T1000 (cell line): ENCODE data around the gene PRKACG.
"Not testable (repeated sequence)": the region's sequence is repeated elsewhere in the genome, so short reads cannot be mapped to it uniquely, and the experiment has no call there.

Experiments used
- DNase-seq: peaks from one replicate; lab custom pipeline; 2025; ENCODE audit warnings: mixed read lengths; lab: John Stamatoyannopoulos, UW

Gene PRKACG

DNA sequence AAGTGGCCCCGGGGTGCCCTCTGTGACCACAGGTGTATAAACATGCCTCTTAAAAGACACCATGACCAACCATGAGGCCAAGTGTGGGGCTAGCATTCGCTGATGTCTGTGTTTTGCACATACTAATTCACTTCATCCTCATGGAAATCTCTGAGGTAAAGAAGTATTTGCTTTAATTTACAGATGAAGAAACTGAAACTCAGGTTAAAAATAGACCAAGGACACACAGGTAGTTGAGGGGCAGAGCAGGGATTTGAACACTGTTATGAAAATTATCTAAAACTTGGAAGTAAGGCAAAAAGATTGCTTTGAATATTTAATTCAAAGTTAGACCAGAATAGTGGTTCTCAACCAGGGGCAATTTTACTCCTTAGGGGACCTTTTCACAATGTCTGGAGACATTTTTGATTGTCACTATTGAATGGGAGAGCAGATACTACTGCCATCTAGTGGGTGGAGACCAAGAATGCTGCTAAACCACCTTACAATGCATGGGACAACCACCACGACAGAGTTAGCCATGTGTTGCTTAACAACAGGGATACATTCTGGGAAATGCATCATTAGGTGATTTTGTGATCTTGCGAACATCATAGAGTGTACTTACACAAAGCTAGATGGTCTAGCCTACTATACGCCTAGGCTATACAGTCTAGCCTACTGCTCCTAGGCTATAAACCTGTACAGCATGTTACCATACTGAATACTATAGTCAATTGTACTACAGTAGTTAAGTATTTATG, 13.6 kb upstream of the PRKACG start:
- peak; percentile 9 for DNase-seq

DNA sequence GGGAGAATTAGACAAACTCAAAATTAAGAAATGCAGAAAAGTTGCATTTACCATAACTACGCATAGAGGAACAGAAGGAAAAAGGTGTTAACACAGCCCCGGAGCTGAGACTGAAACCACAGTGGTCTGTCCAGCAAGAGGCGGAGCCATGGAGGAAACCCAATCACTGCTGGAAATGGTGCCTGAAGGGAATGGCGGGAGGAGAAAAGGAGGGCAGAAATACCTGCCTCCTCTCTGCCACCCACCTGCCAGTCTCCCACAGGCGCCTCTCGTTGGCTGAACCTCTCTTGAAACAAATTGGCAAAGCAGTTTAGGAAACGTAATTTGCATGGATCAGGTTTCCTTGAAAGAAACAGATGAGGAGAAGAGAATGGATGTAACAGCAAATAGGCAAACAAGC, 9.7 kb upstream of the PRKACG start:
- no peak for DNase-seq

DNA sequence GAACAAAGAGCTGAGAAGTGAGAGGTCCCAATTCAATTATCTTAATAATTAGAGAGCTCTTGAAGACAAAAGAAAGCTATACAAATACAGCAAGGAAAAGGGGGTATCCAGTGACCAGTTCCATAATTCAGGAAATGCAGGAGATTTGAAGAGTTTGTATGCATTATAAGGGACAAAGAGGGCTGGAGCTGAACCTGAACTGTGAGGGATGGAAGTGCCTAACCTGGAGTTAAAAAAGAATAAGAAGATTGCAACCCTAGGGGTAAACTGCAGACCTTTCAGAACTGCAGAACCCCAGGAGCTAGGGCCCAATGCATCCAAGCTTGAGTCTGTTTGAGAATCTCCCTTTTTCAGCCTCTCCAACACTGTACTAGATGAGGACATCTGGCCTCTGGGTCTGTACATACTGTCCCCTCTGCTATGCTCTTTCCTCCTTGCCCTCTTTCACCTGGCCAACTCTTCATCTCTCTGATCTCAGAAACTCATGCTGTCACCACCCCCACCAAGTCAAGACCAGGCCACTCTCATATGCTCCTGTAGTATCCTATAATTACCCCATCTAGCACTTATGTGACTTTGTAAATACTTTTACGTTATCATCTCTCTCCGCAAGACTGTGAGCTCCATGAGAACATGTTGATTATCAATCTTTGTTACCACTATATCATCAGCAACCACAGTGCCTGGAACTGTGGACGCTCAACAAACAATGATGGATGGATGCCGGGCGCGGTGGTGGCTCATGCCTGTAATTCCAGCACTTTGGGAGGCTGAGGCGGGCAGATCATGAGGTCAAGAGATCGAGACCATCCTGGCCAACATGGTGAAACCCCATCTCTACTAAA, 6.6 kb upstream of the PRKACG start:
- DNase-seq, result no peak

DNA sequence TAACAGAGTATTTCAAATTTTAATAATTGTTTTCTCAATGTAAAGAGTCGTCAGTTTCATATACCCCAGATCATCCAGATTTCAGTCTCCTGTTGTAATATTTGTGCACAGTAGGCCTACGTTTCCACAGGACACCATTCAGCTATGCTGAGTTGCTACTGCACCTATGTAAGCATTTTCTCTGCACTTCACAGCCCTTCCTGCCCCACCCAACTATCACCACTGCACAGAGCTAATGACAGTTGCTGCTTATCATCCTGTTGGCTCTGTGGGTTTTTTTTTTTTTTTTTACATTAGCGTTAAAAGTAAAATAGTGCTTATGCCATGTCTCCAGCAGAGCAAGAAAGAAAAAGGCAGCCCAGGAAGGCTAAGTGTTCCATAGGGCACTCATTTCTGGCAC, 5.9 kb upstream of the PRKACG start:
- no peak for DNase-seq

DNA sequence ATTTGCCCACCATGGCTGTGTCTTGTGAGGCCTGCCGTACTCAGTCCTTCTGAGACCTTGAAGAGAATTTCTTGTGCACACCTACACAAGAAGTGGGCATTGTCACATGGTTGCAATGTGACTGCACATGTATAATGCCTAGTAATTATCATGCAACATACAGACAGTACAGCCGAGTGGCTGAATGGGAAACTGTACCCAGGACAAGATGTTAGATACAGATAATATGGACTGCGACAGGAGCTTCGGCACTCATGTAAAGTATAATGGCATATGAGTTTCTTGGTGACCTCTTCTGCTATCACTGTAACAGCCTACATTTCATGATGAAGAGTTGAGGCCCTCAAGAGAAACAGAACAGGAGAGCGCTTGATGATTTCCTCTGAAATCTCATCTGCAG, 4.8 kb upstream of the PRKACG start:
- DNase-seq, result no peak

DNA sequence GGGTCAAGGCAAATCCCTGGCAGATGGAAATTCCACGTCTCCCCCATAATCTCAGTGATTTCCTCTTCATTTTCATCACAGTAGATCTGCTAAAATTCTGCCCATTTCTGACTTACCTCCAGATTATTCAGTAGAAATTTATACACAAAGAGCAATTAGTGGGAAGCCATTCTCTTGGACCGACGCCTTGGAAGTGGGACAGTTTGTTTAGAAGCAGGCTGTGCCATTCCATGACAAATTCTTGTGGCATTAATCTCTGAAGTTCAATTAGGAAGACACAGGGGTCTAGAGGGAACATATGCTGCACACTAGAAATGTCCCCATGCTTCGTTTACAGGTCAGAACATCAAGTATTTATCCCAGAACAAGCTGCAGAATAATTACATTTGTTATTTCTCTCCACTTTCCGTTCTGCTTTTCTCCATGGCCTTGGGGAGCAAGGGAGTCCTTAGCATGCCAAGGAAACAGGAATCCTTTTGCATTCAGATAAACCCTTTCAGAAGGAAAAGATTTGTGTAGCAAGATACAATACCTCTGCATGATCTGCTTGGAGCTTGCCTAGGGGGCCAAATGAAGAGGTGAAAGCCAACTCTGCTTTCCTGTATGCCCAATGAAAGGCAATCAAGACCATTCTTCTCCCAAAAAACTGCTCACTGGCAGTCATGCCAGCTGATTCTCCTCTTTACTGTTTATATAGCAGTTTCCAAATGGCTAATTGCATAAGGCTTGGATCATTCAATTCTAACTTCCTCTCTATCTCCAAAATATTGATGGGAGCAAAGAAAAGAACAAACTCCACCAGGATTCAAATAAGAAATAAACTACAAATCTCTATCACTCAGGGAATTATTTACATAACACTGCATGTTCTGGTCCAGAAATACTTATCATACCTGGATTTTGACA, 2.5 kb upstream of the PRKACG start:
- no peak for DNase-seq

DNA sequence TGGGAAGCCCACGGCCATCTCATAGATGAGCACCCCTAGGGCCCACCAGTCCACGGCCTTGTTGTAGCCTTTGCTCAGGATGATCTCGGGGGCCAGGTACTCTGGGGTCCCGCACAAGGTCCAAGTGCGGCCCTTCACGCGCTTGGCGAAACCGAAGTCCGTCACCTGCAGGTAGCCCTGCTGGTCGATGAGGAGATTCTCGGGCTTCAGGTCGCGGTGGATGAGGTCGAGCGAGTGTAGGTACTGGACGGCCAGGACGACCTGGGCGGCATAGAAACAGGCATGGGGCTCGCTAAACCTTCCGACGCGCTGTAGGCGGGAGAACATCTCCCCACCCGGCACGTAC, 558 bp downstream of the PRKACG start:
- no peak for DNase-seq

DNA sequence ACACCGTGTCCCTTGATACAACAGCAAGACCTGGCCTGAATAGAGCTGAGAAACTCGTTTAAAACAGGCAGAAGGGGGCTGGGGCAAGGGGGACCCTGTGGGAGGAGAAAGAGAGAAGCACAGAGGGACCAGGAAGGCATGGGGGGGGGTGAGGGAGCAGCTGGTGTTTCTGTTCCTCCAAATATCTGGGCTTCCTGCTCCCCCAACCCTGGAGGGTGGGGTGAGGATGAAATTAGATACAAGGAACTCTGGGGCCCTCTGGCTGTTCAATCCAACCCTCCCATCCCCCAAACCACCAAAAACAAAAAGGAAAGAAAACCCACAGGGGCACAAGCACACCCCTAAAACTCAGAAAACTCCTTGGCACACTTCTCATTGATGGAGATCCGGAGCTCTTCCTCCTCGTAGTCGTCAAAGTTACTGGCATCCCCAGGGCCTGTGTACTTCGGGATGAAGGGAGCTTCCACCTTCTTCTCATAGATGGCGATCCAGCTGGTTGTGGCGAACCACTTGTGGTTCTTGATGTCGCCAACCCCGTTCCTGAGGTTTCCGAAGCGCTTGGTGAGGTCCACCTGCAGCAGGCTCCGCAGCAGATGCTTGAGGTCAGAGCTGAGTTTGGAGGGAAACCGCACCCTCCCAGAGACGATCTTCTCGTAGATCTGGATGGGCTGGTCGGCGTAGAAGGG, 1.1 kb downstream of the PRKACG start:
- DNase-seq, result no peak

DNA sequence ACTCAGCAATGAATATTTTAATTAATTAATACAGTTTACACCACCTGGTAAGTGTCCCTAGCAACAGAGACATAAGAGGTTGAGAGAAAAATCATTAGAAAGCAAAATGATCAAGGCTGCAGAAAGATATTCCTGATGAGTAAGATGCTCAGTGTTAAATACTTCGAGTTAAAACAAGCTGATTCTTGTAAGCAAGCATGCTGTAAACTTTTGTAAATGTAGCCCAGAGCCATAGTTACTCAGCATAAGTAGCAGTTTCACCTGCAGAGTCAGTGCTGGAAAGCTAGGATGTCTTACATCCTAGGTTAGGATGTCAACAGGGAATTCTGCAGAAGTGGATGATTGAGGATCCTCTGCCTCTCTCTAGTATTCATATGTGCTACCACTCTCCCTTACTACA, 4.2 kb downstream of the PRKACG start:
- no peak for DNase-seq

DNA sequence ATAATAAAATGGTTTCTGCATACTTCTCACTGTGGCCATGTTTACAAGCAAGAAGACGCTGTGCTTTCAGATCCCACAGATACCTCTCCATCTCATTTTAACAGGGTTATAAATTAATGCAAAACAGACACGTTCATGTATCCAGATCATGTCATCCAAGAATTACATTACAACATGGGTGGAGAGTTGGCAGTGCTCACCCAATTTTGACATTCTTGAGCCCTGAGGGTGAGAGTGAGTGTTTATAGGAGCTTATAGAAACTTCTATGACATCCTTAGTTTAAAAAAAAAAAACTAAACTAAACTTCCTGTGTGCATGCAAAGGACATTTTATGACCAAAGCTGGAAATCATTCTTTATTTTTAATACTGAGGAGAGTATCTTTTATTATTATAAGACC, 9.1 kb downstream of the PRKACG start:
- no peak for DNase-seq

DNA sequence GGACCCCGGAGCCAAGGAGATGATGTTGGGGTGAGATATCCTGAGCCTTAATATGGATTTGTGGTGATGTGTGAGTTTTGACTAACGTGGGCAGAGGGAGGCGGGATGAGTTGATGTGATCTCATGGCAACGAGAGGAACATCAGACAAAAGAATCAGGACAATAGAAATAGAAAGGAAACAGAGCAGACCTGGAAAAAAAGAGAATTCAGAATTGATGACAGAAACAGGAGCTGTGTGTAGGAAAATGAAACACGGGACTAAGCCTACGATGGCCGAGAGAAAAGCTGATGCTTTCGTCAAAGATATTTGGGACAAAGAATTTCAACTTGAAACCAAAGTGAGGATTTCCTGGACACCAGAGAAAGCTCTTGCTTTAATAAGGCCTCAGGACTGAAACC, 10.9 kb downstream of the PRKACG start:
- DNase-seq, result no peak

DNA sequence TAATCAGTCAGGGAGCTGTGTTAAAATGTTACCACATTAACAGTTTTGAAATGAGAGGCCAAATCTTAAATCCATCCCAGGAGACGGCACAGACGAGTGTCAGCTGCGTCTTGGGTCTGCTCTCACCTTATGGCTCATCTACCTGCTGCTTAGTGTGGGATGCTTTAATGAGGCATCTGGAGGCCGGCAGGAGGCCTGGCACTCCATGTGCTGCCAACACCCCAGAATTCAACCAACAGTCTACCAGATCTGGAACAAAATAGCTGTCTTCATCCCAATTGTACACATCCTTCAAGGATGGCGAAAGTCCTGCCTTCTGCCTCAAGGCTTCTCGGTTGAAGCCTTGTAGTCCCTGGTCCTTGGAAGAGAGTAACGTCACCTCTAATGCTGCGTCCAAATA, 12.0 kb downstream of the PRKACG start:
- no peak for DNase-seq

DNA sequence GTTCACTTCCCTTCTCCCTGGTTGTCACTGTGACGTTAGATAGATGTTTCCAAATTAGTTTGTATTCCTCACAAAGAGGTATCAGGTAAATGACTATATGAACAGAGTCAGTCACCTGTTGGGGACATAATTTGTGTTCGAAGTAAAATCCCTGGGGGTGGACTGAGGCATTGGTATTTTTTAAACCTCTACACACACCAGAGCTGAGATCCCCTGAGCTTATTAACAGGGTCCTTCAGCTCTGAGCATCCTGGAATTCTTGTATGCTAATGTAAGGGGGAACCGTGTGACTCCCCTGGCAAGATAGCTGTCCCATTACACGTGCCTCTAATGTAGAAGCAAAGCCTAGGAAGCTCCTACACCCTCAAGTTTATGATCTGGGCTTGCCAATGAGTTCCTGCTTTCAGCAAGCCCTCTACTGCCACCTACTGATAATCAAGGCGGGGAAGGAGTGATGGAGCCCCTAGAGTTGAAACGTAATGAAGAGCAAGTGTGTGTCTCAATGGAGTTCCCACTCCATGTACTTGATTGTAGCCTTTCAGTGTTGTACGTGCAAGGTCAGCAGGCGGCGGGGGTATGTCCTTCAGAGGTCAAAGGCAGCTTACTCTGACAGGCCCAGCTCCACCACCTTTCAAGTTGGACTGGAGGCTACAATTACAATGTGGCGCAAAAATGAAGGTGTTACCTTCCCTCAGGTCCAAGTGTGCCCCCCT, 14.4 kb downstream of the PRKACG start:
- DNase-seq, result no peak

DNA sequence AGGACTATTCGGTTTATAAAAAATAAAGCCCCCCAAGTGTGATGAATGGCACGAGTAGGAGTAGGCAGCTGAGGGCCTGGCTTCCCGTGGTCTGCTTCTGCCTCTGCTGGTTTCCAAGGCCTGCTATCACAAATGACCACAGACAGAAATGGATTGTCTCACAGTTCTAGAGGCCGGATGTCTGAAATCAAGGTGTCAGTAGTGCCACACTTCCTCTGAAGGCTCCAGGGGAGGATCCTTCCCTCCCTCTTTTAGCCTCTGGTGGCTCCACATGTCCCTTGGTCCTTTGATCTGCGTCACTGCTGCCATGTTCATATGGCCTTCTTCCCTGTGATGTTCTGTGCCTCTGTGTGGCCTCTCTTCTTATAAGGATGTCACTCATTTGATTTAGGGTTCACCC, 15.1 kb downstream of the PRKACG start:
- DNase-seq, result no peak

DNA sequence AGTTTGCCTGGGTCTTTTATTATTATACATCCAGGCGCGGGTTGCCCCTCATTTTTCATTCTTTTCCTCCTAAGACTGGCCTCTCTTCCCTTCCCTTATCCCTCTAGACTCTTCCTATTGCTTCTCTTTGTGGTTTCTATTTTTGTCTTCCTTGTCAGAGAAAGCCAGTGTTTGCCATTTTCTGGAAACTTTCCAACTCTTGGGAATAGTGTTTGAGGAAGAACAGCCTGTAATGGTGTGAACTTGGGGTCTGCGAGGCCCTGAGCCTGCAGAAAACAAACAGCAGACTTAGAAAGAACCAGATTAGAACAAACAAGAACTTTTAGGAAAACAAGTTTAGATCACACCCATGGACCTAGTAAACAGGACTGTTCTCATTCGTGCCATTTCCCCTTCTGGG, 15.5 kb downstream of the PRKACG start:
- no peak for DNase-seq

DNA sequence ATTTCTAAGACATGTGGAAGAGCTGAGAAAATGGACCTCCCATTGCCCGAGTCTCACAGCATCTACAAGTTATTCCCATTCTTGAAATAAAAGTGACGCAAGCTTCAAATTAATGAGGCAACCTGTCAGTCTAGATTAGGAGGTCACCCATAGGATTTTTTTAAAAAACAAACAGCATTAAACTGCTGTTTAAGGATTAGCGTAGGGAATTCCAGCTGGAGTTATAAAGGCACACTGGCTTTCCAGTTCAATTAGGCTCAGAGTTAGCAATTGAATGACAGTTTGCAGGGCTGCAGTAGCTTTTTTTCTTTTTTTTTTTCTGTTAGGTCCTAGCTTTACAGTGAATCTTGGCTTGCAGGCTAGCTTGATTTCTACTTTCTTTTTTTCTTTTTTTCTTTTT, 16.2 kb downstream of the PRKACG start:
- no peak for DNase-seq

DNA sequence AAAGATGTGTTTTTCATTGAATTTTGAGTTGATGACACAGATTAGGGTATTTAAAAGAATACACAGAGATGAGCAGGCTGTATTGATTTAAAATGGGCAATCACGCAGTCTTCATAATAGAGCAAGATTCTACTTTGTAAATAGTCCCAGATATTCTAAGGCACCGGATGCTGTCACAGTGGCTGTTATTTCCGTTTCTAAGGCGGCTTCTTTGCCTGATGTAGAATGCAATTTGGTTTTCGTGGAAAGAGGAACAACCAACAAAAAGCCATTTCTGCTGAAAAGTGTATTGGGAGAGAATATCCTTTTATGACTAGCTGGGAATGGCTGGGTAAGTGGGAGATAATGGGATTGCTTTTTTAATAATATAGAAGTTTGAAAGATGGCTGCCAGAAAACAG, 17.5 kb downstream of the PRKACG start:
- DNase-seq, result no peak

DNA sequence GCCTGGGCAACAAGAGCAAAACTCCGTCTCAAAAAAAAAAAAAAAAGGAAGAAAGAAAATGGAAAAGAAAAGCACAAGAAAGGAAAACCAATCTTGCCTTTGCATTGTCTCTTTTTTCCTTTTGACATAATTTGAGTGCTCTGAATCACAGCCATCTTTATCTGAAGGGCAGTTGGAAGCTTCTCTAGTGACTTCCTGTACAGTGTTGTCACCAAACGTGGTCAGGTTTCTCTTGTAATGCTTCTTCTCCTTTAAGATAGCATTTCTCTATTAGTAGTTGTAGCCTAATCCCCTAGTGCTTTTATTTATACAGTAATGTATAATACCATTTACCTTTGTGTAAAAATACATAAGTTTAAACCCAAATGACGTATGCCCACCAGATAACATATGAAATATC, 18.1 kb downstream of the PRKACG start:
- no peak for DNase-seq

DNA sequence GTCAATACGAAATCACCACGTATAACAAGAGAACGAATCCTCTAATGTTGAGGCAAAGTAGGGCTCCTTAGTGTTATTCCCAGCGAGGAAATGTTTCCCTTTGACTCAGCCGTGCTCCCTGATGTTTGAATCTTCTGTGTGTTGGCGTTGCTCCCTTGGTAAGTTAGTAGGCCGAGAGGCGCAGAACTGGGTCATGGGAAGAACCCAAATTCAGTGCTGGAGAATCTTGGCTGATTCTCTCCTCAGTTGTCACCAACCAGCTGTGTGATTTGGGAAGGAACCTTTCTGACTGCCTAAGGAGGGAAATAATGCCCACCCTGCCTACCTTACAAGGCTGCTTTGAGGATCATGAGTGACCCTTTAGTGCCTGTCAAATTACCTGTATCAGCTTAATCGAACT, 22.5 kb downstream of the PRKACG start:
- no peak for DNase-seq

DNA sequence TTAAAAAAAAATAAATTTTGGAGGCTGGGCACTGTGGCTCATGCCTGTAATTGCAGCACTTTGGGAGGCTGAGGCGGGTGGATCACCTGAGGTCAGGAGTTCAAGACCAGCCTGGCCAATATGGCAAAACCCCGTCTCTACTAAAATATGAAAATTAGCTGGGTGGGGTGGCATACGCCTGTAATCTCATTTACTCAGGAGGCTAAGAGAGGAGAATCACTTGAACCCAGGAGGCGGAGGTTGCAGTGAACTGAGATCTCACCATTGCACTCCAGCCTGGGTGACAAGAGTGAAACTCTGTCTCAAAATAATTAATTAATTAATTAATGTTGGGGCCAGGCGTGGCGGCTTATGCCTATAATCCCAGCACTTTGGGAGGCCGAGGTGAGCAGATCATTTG, 27.0 kb downstream of the PRKACG start:
- not testable (repeated sequence) for DNase-seq
